Measurements from ENCODE around the gene BAZ1B.
"Not testable (repeated sequence)": the region's sequence is repeated elsewhere in the genome, so short reads cannot be mapped to it uniquely, and the experiment has no call there.

BAZ1B gene

GRCh38 chr7:73420016-73420415 lies 102.1 kb downstream of the BAZ1B start (continued):
- TF ChIP-seq PRDM10 (tag by site-specific recombination; IDR thresholded peaks at IDR 0.05) (peak; percentile 55), SP3 (tag by site-specific recombination; IDR thresholded peaks at IDR 0.05) (peak; percentile 9; the same call in 1 of the 2 replicates), SP2 (tag by site-specific recombination; IDR thresholded peaks at IDR 0.05) (0 out of 2 replicates have a peak, but pooled peaks have one; percentile 8), ZNF335 (tag by site-specific recombination; conservative IDR thresholded peaks at IDR 0.05) (peak; percentile 44; the same call in 1 of the 2 replicates), ZNF366 (tag by site-specific recombination; conservative IDR thresholded peaks at IDR 0.05) (peak; percentile 33; the same call in 1 of the 2 replicates), KLF17 (tag by site-specific recombination; IDR thresholded peaks at IDR 0.05) (peak; percentile 59; the same call in 1 of the 2 replicates), ZNF629 (tag by site-specific recombination; IDR thresholded peaks at IDR 0.05) (peak; percentile 58), ZNF157 (tag by site-specific recombination; IDR thresholded peaks at IDR 0.05) (0 out of 2 replicates have a peak, but pooled peaks have one; percentile 21)

GRCh38 chr7:73418113-73418703 lies 103.9 kb downstream of the BAZ1B start:
- no peaks in the 10 kb centered on the region for H3K4me1 ChIP-seq (ENCODE audit: control insufficient read depth, insufficient read depth, low read length)
- ChIA-PET POLR2A (no interaction called here), CTCF (no interaction called here)
- TF ChIP-seq ZNF280D (tag by site-specific recombination; IDR thresholded peaks at IDR 0.05): no peak
- peak; percentile 90 for TF ChIP-seq ZNF366 (tag by site-specific recombination; conservative IDR thresholded peaks at IDR 0.05)
- TF ChIP-seq ZNF580 (tag by site-specific recombination; IDR thresholded peaks at IDR 0.05): no peak
- no peaks in the 10 kb centered on the region for H3K36me3 ChIP-seq (ENCODE audit: control insufficient read depth in 2 of 2, insufficient read depth in 1 of 2, low read length in 2 of 2)
- H3K4me3 ChIP-seq (ENCODE audit: low read depth, low read length): no peak overlapping the region
- no peak overlapping the region for H3K27ac ChIP-seq (ENCODE audit: extremely low read depth, low read depth, low read length)
- no peaks in the 10 kb centered on the region for H3K9me3 ChIP-seq (ENCODE audit: control insufficient read depth, insufficient read depth, low read depth, low read length)

- H3K36me3 ChIP-seq (ENCODE audit: control insufficient read depth in 2 of 2, insufficient read depth in 1 of 2, low read length in 2 of 2); CTCF ChIA-PET; H3K4me1 ChIP-seq (ENCODE audit: control insufficient read depth, insufficient read depth, low read length); H3K27ac ChIP-seq (ENCODE audit: extremely low read depth, low read depth, low read length); H3K9me3 ChIP-seq (ENCODE audit: control insufficient read depth, insufficient read depth, low read depth, low read length); H3K4me3 ChIP-seq (ENCODE audit: low read depth, low read length); POLR2A ChIA-PET: not testable (repeated sequence)
Observed at GRCh38 chr7:73410541-73411131, 111.5 kb downstream of the BAZ1B start.

GRCh38 chr7:73404860-73405259 lies 117.2 kb downstream of the BAZ1B start:
- POLR2A ChIA-PET, CTCF ChIA-PET: not testable (repeated sequence)

More at GRCh38 chr7:73404860-73405259, 117.2 kb downstream of the BAZ1B start:
- H3K4me3 ChIP-seq (ENCODE audit: low read depth, low read length); H3K36me3 ChIP-seq (ENCODE audit: control insufficient read depth in 2 of 2, insufficient read depth in 1 of 2, low read length in 2 of 2); H3K4me1 ChIP-seq (ENCODE audit: control insufficient read depth, insufficient read depth, low read length); H3K9me3 ChIP-seq (ENCODE audit: control insufficient read depth, insufficient read depth, low read depth, low read length); H3K27ac ChIP-seq (ENCODE audit: extremely low read depth, low read depth, low read length): not testable (repeated sequence)

All from HEK293 (cell line).